Endometrial microvascular endothelial cells (primary cell): Measurements from ENCODE around the gene TBC1D24. TPM values are rescaled to one million over a fixed set of nuclear protein-coding genes. Genes with fewer than 3 reads are reported as not detected.
"Not testable (repeated sequence)": the region's sequence is repeated elsewhere in the genome, so short reads cannot be mapped to it uniquely, and the experiment has no call there.

Experiments
- in situ Hi-C: cut with HindIII; loops from 2 replicates; pipeline ENCODE4 v1.10.0; 2017; ENCODE audit warnings: low sequenced_read_pairs, low pct_unique_long_range_greater_than_20kb; ENCODE audit errors: inconsistent ontology term
- total RNA-seq: library from RNA; depleted of rRNA; stranded (reverse); fragments of >200 nt; gene quantifications from one replicate; pipeline ENCODE4 v1.2.3, GENCODE V29; 2015; ENCODE audit errors: inconsistent ontology term

TBC1D24 gene
- 15.1 TPM for total RNA-seq

DNA sequence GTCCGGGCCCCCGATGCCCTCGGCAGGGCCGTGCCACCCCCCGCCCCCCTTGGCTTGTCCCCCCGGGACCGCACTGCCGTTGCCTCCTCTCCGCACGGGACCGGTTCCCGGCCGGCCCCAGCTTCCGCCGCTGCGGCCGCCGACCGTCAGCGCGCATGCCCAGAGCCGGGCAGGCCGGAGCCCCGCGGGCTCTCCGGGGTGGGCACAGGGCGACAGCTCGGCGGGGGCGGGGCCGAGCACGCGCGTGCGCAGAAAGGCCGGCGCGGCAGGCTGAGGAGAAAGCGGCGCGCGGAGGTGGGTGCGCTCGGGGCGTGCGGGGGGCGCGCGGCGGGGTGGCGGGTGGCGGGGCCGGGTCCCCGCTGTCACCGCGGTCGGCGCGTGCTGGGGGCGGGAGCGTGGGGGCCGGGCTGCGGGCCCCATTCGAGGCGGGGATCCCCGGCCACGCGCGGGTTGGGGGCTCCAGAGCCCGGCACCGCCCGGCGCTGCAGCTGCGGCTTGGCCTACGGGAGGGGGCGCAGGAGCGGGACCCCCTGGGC is at the start of gene TBC1D24:
TBC1D24 (plus strand) TSS at position 251 of the 536 bp plus-strand sequence. CDS start 21,022 bp downstream, outside the sequence.
- in situ Hi-C loops: no loop called here

GRCh38 chr16:2425825-2426430 is 49.0 kb upstream of the TBC1D24 start:
- in situ Hi-C loops: no loop called here

DNA sequence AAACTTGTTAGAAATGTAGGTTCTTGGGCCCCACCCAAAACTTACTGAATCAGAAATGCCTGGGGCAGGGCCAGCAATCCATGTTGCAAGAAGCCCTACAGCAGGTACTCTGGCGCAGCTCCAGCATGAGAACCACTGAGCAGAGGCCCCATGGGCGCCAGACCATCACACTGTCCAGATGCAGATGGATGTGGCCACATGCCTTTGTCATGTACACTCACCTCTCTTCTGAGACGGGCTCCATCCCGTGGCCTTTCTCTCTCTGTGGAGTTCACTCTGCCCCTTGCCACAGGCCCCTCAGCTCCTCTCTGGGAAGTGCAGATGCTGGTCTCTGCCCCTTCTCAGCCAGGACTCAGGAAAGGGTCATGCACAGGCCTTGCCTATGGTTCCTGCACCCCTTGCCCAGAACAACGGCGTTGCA is 48.0 kb upstream of the TBC1D24 start:
- in situ Hi-C loops: no loop called here

- in situ Hi-C loops: no loop called here
Measured at GRCh38 chr16:2427526-2427925, 47.4 kb upstream of the TBC1D24 start.

DNA sequence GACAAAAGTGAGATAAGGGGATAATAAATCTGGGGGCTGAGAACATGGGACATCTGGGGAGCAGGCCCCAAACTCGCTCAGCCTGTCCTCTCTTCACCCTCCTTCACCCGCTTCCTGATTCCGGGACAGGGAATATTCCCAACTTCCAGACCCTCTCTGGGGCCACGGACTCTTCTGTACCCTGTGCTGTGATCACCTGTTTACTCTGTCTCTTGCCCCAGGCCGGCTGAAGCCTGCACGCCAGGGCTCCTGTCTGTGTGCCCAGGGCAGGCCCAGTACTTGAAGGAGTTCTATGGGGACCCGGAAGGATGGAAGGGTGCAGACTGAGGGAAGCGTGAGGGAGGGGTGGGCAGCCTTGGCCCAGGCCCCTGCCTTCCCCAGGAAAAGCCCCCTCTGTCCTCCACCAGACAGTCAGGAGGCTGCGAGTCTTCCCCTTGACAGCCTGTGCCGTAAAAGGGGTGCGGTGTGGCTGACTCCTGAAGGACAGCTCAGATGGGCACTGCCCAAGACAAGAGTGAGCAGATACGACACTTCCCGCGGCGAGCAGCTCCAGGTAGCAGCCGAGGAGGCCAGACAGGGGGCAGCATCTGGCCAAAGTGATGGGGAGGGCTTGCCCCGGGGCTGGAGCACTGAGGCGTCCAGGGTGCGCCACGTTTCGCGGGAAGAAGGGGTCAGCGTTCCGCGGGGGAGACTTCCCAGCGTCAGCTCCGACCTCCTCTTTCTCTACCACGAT is 46.7 kb upstream of the TBC1D24 start:
- in situ Hi-C loops: no loop called here

- in situ Hi-C loops: no loop called here
Measured at GRCh38 chr16:2428784-2429033, 46.2 kb upstream of the TBC1D24 start.

DNA sequence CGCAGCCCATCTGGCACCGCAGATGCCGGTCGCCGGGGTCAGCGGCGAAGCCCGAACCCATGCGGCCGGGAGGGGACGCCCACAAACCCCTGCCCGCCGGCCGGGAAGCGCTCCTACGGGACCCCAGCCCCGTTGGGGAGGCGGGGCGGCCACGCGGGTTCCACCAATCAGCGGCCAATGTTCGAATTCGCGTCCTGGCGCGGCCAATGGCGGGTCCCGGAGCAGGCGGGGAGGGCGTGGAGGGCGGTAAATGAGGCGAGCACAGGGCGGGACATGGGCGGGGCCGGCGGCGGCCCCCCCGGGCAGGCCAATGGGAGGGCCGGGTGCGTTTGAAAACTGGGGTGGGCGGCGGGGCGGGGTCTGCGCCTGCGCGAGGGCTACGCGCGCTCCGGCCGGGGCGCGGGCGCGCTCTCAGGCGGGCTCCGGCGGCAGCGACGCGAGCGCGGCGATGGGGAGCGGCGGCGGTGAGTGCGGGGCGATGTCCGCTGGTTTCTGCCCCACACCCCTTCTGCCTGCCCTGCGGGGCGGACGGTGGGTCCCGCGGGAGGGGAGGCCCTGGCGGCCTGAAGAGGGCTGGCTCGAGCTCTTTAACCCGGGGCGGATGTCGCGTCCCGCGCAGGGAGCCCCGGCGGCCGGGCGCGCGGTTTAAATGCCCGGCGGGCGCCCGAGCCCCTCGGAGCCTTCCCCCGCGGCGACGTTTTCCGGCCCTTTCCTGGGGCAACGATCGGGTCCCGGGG is 45.7 kb upstream of the TBC1D24 start, which contains the start of gene CCNF:
CCNF (plus strand) TSS at position 414 of the 737 bp plus-strand sequence; CDS start at position 449, 35 bp downstream.
- in situ Hi-C loops: no loop called here

DNA sequence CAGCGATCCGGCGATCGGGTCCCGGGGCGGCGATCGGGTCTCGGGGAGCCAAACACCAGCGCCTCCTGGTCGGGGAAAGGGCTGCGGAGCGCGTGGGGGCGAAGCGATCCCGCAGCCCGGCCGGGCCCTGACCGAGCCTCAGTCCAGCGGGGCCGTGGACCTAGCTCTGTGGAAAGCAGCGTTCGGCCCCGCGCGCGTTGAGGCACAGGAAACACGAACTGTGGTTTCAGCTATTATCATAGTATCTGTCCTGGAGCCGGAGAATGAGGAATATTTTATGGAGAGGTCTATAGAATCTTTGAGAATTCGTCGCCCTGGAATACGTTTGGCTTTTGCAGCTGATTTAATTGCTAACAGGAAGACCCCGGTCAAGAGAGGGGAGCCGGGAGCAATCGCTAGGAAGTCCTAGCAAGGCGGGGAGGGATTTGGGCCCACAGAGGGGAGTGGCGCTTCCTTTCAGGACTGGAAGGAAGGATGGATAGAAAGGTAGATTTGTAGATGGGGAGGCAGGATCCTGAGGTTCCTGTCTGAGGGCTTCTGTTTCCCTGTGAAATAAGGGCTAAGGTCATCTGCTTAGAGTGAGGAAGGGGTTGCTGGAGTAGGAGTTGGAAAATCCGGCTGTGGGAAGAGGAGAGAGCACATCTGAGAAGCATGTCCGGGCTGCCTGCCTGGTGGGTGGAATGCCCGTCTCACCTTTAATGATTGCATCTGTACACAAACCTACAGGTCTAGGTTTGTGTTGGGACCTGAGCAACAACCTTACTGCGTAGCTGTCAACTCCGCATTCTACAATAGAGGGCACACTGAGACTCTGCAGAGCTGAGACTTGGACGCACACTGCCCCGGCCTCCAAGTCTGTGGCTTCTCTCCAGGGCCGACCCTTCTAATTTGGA is 44.9 kb upstream of the TBC1D24 start:
- in situ Hi-C loops: no loop called here

- in situ Hi-C loops: no loop called here
Measured at GRCh38 chr16:2432286-2432685, 42.6 kb upstream of the TBC1D24 start.

GRCh38 chr16:2432801-2433505 is 42.0 kb upstream of the TBC1D24 start:
- in situ Hi-C loops: no loop called here

GRCh38 chr16:2435236-2435635 is 39.7 kb upstream of the TBC1D24 start:
- in situ Hi-C loops: not testable (repeated sequence)

GRCh38 chr16:2436110-2436509 is 38.8 kb upstream of the TBC1D24 start:
- in situ Hi-C loops: no loop called here

DNA sequence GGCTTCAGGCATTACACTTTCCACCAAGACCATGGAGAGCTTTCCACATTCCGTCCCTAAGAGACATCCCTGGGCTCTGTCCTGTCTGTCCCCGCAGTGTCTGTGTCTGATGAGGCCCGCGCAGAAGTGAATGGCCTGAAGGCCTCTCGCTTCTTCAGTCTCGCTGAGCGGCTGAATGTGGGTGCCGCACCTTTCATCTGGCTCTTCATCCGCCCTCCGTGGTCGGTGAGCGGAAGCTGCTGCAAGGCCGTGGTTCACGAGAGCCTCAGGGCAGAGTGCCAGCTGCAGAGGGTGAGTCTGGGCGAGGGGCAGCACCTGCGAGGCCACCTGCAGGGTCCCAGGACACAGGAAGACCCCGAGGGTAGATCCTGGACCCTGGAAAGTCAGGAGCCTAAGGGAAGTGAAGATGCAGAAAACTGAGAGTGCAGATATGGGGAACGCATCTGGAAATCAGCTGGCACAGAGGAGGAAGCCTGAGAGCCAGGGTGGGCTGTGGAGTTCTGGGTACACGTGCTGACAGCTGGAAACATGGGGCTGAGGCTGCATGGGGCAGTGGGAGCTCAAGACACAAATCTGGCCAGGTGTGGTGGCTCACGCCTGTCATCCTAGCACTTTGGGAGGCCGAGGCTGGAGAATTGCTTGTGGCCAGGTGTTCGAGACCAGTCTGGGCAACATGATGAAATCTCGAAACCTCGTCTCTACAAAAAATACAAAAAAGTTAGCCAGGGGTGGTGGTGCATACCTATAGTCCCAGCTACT is 37.7 kb upstream of the TBC1D24 start:
- in situ Hi-C loops: no loop called here

DNA sequence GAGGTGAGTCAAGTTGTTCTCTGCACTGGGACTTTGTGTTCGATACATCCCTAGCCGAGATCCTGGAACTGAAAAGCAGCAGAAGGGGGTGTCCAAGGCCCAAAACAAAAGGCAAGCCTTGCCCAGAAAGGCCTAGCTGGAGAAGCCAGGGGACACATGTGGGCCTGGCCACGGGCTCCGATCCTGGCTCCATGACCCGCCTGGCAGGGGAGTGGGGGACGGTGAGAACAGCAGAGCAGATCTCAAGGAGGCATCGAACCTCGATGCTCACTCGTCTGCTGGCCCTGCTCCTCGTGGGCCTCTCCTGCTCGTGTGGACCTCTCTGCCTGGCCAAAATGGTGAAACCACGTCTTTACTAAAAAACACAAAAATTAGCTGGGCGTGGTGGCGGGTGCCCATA is 36.8 kb upstream of the TBC1D24 start:
- in situ Hi-C loops: no loop called here

DNA sequence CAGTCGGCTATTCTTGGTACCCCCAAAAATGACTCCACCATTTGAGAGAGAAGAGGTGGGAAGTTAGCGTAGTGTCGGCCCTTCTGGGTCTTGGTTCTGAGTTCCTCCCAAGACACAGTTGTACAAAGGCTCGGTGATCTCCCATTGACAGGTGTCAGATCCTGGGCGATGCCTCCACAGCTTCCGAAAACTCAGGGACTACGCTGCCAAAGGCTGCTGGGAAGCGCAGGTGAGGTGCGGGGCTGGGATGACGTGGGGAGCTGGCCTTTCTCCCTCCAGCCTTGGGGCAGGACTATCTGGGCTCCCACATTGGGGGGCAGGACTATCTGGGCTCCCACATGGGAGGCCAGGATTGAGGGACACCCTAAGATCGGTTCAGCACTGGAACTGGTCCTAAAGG is 35.3 kb upstream of the TBC1D24 start:
- in situ Hi-C loops: no loop called here

- in situ Hi-C loops: not testable (repeated sequence)
Measured at GRCh38 chr16:2441143-2441804, 33.7 kb upstream of the TBC1D24 start.

- in situ Hi-C loops: no loop called here
Measured at GRCh38 chr16:2443555-2443954, 31.4 kb upstream of the TBC1D24 start.
